Lower leg skin (tissue), 4 donors: Measurements from ENCODE around the gene GPS2. TPM values are rescaled to one million over a fixed set of nuclear protein-coding genes. Genes with fewer than 3 reads are reported as not detected.

Experiments used
- DNase-seq, 2 donors: peaks; one replicate each; pipeline ENCODE4 v3.0.0-alpha.2; 2019; ENCODE audit warnings: low spot score in 2 of 2
- H3K4me3 ChIP-seq: fragments of 200-600 bp; sonication (generic); 2 replicates; pipeline ENCODE4 v1.5.1; 2017; ENCODE audit warnings: mild to moderate bottlenecking, low read depth; ENCODE audit not compliant: poor library complexity, severe bottlenecking
- POLR2A ChIP-seq, 2 donors: fragments of 450-650 bp; IDR thresholded peaks; one replicate each; pipeline ENCODE4 v1.6.1; 2016 to 2017; ENCODE audit warnings: antibody characterized with exemption in 2 of 2, mild to moderate bottlenecking in 1 of 2, moderate library complexity in 1 of 2
- WGBS, 2 donors: methylation state at CpG; one replicate each; pipeline ENCODE4 v1.1.5; 2018; 5-methylcytosine and 5-hydroxymethylcytosine counted together
- intact Hi-C: fragments of 100-400 bp; cut with DNase I; formaldehyde crosslinking; loops from one replicate; pipeline ENCODE4 v1.15.0; 2023; ENCODE audit warnings: low total_unique reads
- total RNA-seq, 4 donors: library from RNA; depleted of rRNA; stranded (reverse); fragments of >200 nt; gene quantifications; one replicate each; pipeline ENCODE4 v1.1.0, GENCODE V29; 2016
- TF ChIP-seq, protein P1 (sequence below), 3 donors: fragments of 450-650 bp; IDR thresholded peaks; one replicate each; pipeline ENCODE4 v1.5.1; 2016; ENCODE audit warnings: antibody characterized with exemption in 3 of 3, mild to moderate bottlenecking in 3 of 3, moderate library complexity in 2 of 3

GPS2 gene
- total RNA-seq, 4 donors from 2014 or later: 48.8 to 93.6 (median 79.3) TPM

DNA sequence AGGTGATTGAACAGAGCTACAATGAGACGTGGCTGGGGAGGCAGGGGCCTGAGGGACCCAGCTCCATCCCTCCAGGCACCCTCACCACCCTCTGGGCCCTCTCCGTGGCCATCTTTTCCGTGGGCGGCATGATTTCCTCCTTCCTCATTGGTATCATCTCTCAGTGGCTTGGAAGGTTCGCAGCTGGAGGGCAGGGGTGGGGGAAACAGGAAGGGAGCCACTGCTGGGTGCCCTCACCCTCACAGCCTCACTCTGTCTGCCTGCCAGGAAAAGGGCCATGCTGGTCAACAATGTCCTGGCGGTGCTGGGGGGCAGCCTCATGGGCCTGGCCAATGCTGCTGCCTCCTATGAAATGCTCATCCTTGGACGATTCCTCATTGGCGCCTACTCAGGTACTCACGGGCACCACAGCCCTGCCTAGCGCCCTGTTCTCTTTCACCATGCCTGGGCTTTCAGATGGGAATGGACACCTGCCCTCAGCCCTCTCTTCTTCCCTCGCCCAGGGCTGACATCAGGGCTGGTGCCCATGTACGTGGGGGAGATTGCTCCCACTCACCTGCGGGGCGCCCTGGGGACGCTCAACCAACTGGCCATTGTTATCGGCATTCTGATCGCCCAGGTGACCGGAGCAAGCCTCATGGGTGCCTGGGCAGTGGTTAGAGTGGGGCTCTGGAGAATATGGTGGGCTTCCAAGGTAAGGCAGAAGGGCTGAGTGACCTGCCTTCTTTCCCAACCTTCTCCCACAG lies 31.5 kb downstream of the GPS2 start:
- no peak for DNase-seq
- TF ChIP-seq POLR2A (IDR thresholded peaks at IDR 0.05): no peak
- TF ChIP-seq, protein P1, sequence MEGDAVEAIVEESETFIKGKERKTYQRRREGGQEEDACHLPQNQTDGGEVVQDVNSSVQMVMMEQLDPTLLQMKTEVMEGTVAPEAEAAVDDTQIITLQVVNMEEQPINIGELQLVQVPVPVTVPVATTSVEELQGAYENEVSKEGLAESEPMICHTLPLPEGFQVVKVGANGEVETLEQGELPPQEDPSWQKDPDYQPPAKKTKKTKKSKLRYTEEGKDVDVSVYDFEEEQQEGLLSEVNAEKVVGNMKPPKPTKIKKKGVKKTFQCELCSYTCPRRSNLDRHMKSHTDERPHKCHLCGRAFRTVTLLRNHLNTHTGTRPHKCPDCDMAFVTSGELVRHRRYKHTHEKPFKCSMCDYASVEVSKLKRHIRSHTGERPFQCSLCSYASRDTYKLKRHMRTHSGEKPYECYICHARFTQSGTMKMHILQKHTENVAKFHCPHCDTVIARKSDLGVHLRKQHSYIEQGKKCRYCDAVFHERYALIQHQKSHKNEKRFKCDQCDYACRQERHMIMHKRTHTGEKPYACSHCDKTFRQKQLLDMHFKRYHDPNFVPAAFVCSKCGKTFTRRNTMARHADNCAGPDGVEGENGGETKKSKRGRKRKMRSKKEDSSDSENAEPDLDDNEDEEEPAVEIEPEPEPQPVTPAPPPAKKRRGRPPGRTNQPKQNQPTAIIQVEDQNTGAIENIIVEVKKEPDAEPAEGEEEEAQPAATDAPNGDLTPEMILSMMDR (IDR thresholded peaks at IDR 0.05): no peak
- 81 to 87% methylated on average over 18 of the region's 18 CpGs for WGBS, 2 donors
- intact Hi-C loops: no loop called here
- no peak overlapping the region for H3K4me3 ChIP-seq

DNA sequence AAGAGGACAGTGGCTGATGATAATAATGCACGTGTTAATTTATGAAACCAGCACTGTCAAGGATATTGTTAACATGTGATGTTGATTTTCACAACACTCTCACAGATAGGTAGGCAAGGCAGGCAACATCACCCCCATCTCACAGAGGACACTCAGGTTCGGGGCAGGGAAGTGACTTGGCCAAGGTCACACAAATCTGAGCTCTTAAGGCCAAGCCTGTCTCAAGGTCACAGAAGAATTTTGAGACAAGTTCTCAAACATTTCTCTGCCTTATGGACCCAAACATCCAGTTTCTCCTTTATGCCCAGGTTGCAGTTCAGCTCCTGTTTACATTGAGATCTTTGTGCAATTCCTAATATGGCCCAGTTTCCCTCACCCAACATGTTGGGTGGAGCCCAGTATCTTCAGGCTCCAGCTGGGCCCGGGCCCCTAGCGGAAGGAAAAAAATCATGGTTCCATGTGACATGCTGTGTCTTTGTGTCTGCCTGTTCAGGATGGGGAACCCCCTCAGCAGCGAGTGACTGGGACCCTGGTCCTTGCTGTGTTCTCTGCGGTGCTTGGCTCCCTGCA lies 32.3 kb downstream of the GPS2 start:
- no peak overlapping the region for H3K4me3 ChIP-seq
- WGBS, 2 donors: 39 to 40% methylated on average over 6 of the region's 6 CpGs
- no peak for DNase-seq
- intact Hi-C loops: no loop called here
- no peak for TF ChIP-seq POLR2A (IDR thresholded peaks at IDR 0.05)
- TF ChIP-seq, protein P1 (IDR thresholded peaks at IDR 0.05): no peak

DNA sequence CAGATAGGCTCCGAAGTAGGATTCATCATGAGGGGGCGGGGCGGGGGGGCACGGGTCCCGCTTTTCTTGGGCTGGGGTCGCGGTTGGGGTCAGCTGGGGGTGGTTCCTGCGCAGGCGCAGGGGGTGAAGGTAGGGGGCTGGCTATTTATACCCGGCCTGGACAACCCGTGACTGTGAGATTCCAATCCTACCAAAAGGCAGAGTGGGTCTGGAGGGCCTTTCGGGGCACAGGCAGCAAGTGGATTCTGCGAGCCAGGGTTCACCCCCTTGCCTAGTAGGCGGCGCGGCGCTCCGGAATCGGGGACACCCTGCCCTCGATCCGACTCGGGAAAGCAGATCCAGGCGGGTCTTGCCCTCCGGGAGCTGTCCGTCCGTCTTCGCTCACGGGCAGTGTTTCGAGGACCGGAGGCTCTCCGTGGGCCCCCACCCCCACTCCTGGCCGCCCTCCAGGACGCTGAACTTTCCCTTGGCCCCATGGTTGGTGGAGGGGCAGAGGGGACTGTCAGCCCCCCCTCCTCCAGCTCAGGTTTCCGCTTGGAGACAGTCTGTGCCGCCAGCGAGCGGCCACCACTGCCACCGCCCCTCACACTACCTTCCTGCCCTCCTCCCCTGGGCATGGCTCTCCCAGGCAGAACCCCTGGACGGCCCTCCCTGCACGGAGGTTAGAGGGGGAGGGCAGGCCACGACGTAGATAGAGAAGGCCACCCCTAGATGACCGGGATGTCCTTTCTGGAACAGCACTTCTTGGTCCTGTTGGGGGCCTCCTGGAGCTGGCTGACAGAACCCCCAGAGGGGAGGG lies 33.0 kb downstream of the GPS2 start:
- intact Hi-C loops: loop anchor here (2.0 kb wide), 1 partner anchor 61 kb away; no protein-coding TSS in a partner anchor
- TF ChIP-seq, protein P1 (IDR thresholded peaks at IDR 0.05): no peak
- no peak for TF ChIP-seq POLR2A (IDR thresholded peaks at IDR 0.05)
- H3K4me3 ChIP-seq: peak overlapping the region; percentile 29
- WGBS, 2 donors: 7 to 8% methylated on average over 24 to 37 of the region's 43 CpGs
- peak in 1 of 2 donors; percentile 89 for DNase-seq

DNA sequence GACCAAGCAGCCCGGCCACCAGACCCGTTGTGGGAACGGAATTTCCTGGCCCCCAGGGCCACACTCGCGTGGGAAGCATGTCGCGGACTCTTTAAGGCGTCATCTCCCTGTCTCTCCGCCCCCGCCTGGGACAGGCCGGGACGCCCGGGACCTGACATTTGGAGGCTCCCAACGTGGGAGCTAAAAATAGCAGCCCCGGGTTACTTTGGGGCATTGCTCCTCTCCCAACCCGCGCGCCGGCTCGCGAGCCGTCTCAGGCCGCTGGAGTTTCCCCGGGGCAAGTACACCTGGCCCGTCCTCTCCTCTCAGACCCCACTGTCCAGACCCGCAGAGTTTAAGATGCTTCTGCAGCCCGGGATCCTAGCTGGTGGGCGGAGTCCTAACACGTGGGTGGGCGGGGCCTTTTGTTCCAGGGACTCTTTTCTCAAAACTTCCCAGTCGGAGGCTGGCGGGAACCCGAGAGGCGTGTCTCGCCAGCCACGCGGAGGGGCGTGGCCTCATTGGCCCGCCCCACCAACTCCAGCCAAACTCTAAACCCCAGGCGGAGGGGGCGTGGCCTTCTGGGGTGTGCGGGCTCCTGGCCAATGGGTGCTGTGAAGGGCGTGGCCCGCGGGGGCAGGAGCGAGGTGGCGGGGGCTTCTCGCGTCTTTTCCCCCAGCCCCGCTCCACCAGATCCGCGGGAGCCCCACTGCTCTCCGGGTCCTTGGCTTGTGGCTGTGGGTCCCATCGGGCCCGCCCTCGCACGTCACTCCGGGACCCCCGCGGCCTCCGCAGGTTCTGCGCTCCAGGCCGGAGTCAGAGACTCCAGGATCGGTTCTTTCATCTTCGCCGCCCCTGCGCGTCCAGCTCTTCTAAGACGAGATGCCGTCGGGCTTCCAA lies 33.8 kb downstream of the GPS2 start, which contains the start of gene SLC2A4:
TSS of gene SLC2A4 (plus strand) at position 645 of the 879 bp plus-strand sequence. CDS start at position 862, 217 bp downstream.
- 0 to 1% methylated on average over 40 to 47 of the region's 71 CpGs for WGBS, 2 donors
- peak; percentile 92 to 98 for DNase-seq

More for the DNA sequence above, 33.8 kb downstream of the GPS2 start, which contains the start of gene SLC2A4:
- intact Hi-C loops: loop anchor here (2.0 kb wide), 1 partner anchor 61 kb away; no protein-coding TSS in a partner anchor
- peak within 1 kb of the TSS; percentile 29 for H3K4me3 ChIP-seq
- TF ChIP-seq POLR2A (IDR thresholded peaks at IDR 0.05): no peak
- TF ChIP-seq, protein P1 (IDR thresholded peaks at IDR 0.05): no peak
